Thyroid gland (tissue), 4 donors: Measurements from ENCODE around the gene DUSP10. TPM values are rescaled to one million over a fixed set of nuclear protein-coding genes. Genes with fewer than 3 reads are reported as not detected.

Experiments
- DNase-seq, 2 donors: peaks; one replicate each; pipeline ENCODE4 v3.0.0-alpha.2; 2019
- H3K27ac ChIP-seq, 3 donors: fragments of 200-600 bp; sonication (generic); 1 replicate in 2 of 3; 2 replicates in 1 of 3; pipeline ENCODE4 v1.5.1; 2016 to 2019; ENCODE audit warnings: mild to moderate bottlenecking in 1 of 3, moderate library complexity in 1 of 3
- H3K27me3 ChIP-seq: fragments of 200-600 bp; sonication (generic); one replicate; pipeline ENCODE4 v1.5.1; 2019
- H3K36me3 ChIP-seq, 2 donors: fragments of 200-600 bp; sonication (generic); one replicate each; pipeline ENCODE4 v1.5.1; 2016 to 2019
- H3K4me1 ChIP-seq, 2 donors: fragments of 200-600 bp; sonication (generic); one replicate each; pipeline ENCODE4 v1.5.1; 2017 to 2019
- H3K4me3 ChIP-seq, 3 donors: fragments of 200-600 bp; sonication (generic); replicated peaks in 1 of 3; 1 replicate in 2 of 3; 2 replicates in 1 of 3; pipeline ENCODE4 v1.5.1; 2016; ENCODE audit warnings: mild to moderate bottlenecking in 1 of 3
- H3K9me3 ChIP-seq: fragments of 200-600 bp; sonication (generic); one replicate; pipeline ENCODE4 v1.5.1; 2017
- CTCF ChIP-seq, 6 experiments: fragments of 200-600 bp in 3 of 6; fragments of 450-650 bp in 3 of 6; sonication (generic) in 3 of 6; IDR thresholded peaks; one replicate each; pipeline ENCODE4 v1.5.1; 2016 to 2019; ENCODE audit warnings: antibody characterized with exemption in 6 of 6, mild to moderate bottlenecking in 2 of 6, inconsistent platforms in 1 of 6, moderate library complexity in 1 of 6
- POLR2A ChIP-seq, 2 donors: fragments of 450-650 bp; IDR thresholded peaks; one replicate each; pipeline ENCODE4 v1.6.1; 2017; ENCODE audit warnings: antibody characterized with exemption in 2 of 2, mild to moderate bottlenecking in 2 of 2, moderate library complexity in 1 of 2
- WGBS, 2 donors: methylation state at CpG; one replicate each; pipeline ENCODE4 v1.1.5; 2017; 5-methylcytosine and 5-hydroxymethylcytosine counted together
- intact Hi-C: fragments of 100-400 bp; cut with DNase I; formaldehyde crosslinking; loops from one replicate; pipeline ENCODE4 v1.15.1; 2023
- total RNA-seq, 4 donors: library from RNA; depleted of rRNA; stranded (reverse); fragments of >200 nt; gene quantifications; one replicate each; pipeline ENCODE4 v1.2.3, GENCODE V29; 2016

DUSP10 gene
- total RNA-seq, 4 donors from 2014 or later: 7.2 to 13.8 (median 8.6) TPM

DNA sequence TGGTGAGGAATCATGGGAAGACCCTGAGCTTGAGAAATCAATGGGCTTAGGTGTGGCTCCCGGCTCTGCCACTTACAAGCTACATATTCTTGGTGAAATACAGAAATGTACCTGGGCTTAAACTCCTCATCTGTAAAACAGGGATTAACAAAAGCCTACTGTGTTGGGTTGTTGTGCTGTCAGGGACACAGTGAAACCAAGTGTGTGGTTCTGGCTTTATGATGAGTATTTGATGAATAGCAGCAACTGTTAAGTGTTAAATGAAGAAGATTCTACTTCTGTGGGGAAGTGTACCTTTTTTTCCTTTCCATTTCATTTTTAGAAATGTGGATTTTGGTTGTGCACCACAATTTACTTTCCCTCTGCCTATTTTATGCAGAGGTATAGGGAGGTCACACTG is 41.1 kb upstream of the DUSP10 start:
- TF ChIP-seq POLR2A (IDR thresholded peaks at IDR 0.05) (no peak), CTCF (IDR thresholded peaks at IDR 0.05) (no peak)

GRCh38 chr1:221782477-221782876 is 40.6 kb upstream of the DUSP10 start:
- H3K4me3 ChIP-seq: no peak overlapping the region
- H3K4me1 ChIP-seq: no peaks in the 10 kb centered on the region
- H3K9me3 ChIP-seq: no peaks in the 10 kb centered on the region
- no peaks in the 10 kb centered on the region for H3K36me3 ChIP-seq
- no peaks in the 10 kb centered on the region for H3K27me3 ChIP-seq
- peak in 1 of 2 donors; percentile 5 for DNase-seq
- no peak overlapping the region for H3K27ac ChIP-seq
- TF ChIP-seq CTCF (IDR thresholded peaks at IDR 0.05): no peak
- no peak for TF ChIP-seq POLR2A (IDR thresholded peaks at IDR 0.05)
- 47 to 60% methylated on average over 2 of the region's 2 CpGs for WGBS, 2 donors
- intact Hi-C loops: no loop called here

More for the DNA sequence above, 41.1 kb upstream of the DUSP10 start:
- Histone ChIP-seq H3K9me3 (no peaks in the 10 kb centered on the region), H3K4me3 (no peak overlapping the region), H3K27ac (no peak overlapping the region), H3K4me1 (no peaks in the 10 kb centered on the region), H3K36me3 (no peaks in the 10 kb centered on the region), H3K27me3 (no peaks in the 10 kb centered on the region)
- intact Hi-C loops: no loop called here
- DNase-seq: no peak
- 92 to 94% methylated on average over 1 of the region's 1 CpG for WGBS, 2 donors

GRCh38 chr1:221781102-221781755 is 39.3 kb upstream of the DUSP10 start:
- no peak overlapping the region for H3K4me3 ChIP-seq
- TF ChIP-seq CTCF (IDR thresholded peaks at IDR 0.05) (no peak), POLR2A (IDR thresholded peaks at IDR 0.05) (no peak)
- no peak for DNase-seq

GRCh38 chr1:221780175-221780574 is 38.3 kb upstream of the DUSP10 start:
- 82 to 91% methylated on average over 7 of the region's 7 CpGs for WGBS, 2 donors

More at GRCh38 chr1:221781102-221781755, 39.3 kb upstream of the DUSP10 start:
- H3K36me3 ChIP-seq: no peaks in the 10 kb centered on the region
- WGBS, 2 donors: 81 to 94% methylated on average over 7 of the region's 7 CpGs
- intact Hi-C loops: no loop called here
- H3K4me1 ChIP-seq: no peaks in the 10 kb centered on the region
- H3K27ac ChIP-seq: no peak overlapping the region
- no peaks in the 10 kb centered on the region for H3K27me3 ChIP-seq
- H3K9me3 ChIP-seq: no peaks in the 10 kb centered on the region

More at GRCh38 chr1:221780175-221780574, 38.3 kb upstream of the DUSP10 start:
- Histone ChIP-seq H3K9me3 (no peaks in the 10 kb centered on the region), H3K36me3 (no peaks in the 10 kb centered on the region), H3K27me3 (no peaks in the 10 kb centered on the region), H3K4me1 (no peaks in the 10 kb centered on the region), H3K27ac (no peak overlapping the region), H3K4me3 (no peak overlapping the region)
- DNase-seq: no peak
- TF ChIP-seq CTCF (IDR thresholded peaks at IDR 0.05): no peak
- TF ChIP-seq POLR2A (IDR thresholded peaks at IDR 0.05): no peak
- intact Hi-C loops: no loop called here
